NB4 (cell line): ENCODE data around the gene DIS3L2.

Experiments
- CTCF ChIP-seq: IDR thresholded peaks from one replicate; pipeline ENCODE4 v1.5.1; 2012; ENCODE audit warnings: low read depth, low read length
- MAX ChIP-seq: IDR thresholded peaks from 2 replicates; pipeline ENCODE4 v1.6.1; 2011; ENCODE audit warnings: low read depth, low read length
- MYC ChIP-seq: IDR thresholded peaks from 2 replicates; pipeline ENCODE4 v1.6.1; 2011; ENCODE audit warnings: low read depth, low read length
- POLR2A ChIP-seq: IDR thresholded peaks from 2 replicates; pipeline ENCODE4 v1.6.1; 2011; ENCODE audit warnings: mild to moderate bottlenecking; ENCODE audit not compliant: insufficient read length; ENCODE audit errors: extremely low read depth

GRCh38 chr2:232104076-232104646, 142.6 kb downstream of the DIS3L2 start:
- no peak for TF ChIP-seq CTCF
- no peak for TF ChIP-seq MYC
- TF ChIP-seq MAX, result no peak
- TF ChIP-seq POLR2A, result no peak
